ENCODE measurements around the gene UTF1. TPM values are rescaled to one million over a fixed set of nuclear protein-coding genes. Genes with fewer than 3 reads are reported as not detected.

UTF1 gene
- total and polyA plus RNA-seq, 2 experiments from 2014 or later = 12.2 to 51.4 TPM

DNA sequence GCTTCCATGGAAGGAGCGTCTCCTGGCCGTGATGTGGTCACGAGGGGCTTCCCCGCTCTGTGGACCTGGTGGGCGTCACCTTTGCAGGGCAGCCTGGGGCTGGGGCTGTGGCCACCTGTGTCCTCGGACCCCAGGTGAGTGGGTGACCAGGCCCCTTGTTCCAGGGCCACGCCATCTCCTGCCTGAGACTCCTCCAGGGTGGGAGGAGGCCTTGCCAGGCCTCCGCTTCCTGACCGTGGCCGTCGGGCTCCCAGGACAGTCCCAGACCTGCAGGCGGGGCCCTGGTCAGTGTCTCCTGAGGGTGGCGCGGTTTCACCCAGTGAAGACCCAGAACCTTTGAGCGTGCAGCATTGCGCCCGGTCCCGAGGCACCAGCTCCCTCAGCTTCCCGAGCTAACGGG lies 20.4 kb upstream of the UTF1 start:
- Histone ChIP-seq H3K4me2 (no peak overlapping the region), H3K79me2 (replicated peaks; ENCODE audit: insufficient read depth) (no peaks in the 10 kb centered on the region), H4K20me1 (replicated peaks; ENCODE audit: insufficient read depth) (no peaks in the 10 kb centered on the region), H3F3A (replicated peaks; ENCODE audit: low read depth) (0 out of 2 replicates have a peak, but pooled peaks cover 3% of the 10 kb centered on the region), H3K27ac (ENCODE audit: low read depth) (no peak overlapping the region), H3K36me3 (ENCODE audit: insufficient read depth) (no peaks in the 10 kb centered on the region), H3K4me1 (ENCODE audit: insufficient read depth) (no peaks in the 10 kb centered on the region), H3K9me2 (ENCODE audit: insufficient read depth) (peaks cover 4% of the 10 kb centered on the region; the same call in 1 of the 2 replicates), H3K27me3 (ENCODE audit: insufficient read depth) (no peaks in the 10 kb centered on the region), H3K4me3 (no peak overlapping the region), H2AFZ (no peak overlapping the region)
- DNase-seq (ENCODE audit: low spot score) (no peak), ATAC-seq (no peak)
- Mint-ChIP-seq H3K9me3 (no peaks in the 10 kb centered on the region; the same call in 2 of the 3 replicates), H3K36me3 (ENCODE audit: low read depth) (peaks cover 3% of the 10 kb centered on the region; the same call in 1 of the 3 replicates), H3K27me3 (ENCODE audit: insufficient read depth, low read depth, poor library complexity) (no peaks in the 10 kb centered on the region), H3K4me3 (no peak overlapping the region), H3K27ac (no peak overlapping the region), H3K4me1 (no peaks in the 10 kb centered on the region)
- TF ChIP-seq ZNF331 (CRISPR knock-in tag; IDR thresholded peaks at IDR 0.05; ENCODE audit: low read depth) (no peak), NANOG (IDR thresholded peaks at IDR 0.05; ENCODE audit: borderline replicate concordance) (no peak), STAT1 (IDR thresholded peaks at IDR 0.05; ENCODE audit: unreplicated experiment) (no peak), EZH2phosphoT487 (IDR thresholded peaks at IDR 0.05; ENCODE audit: unreplicated experiment) (no peak), CREB1 (CRISPR knock-in tag; IDR thresholded peaks at IDR 0.05; ENCODE audit: low read depth) (no peak), JUNB (IDR thresholded peaks at IDR 0.05; ENCODE audit: unreplicated experiment) (no peak), CTCF (conservative IDR thresholded peaks at IDR 0.05; ENCODE audit: low read depth in 2 of 2) (no peak), ZNF114 (CRISPR knock-in tag; IDR thresholded peaks at IDR 0.05) (no peak)
- TF ChIP-seq, protein P1, sequence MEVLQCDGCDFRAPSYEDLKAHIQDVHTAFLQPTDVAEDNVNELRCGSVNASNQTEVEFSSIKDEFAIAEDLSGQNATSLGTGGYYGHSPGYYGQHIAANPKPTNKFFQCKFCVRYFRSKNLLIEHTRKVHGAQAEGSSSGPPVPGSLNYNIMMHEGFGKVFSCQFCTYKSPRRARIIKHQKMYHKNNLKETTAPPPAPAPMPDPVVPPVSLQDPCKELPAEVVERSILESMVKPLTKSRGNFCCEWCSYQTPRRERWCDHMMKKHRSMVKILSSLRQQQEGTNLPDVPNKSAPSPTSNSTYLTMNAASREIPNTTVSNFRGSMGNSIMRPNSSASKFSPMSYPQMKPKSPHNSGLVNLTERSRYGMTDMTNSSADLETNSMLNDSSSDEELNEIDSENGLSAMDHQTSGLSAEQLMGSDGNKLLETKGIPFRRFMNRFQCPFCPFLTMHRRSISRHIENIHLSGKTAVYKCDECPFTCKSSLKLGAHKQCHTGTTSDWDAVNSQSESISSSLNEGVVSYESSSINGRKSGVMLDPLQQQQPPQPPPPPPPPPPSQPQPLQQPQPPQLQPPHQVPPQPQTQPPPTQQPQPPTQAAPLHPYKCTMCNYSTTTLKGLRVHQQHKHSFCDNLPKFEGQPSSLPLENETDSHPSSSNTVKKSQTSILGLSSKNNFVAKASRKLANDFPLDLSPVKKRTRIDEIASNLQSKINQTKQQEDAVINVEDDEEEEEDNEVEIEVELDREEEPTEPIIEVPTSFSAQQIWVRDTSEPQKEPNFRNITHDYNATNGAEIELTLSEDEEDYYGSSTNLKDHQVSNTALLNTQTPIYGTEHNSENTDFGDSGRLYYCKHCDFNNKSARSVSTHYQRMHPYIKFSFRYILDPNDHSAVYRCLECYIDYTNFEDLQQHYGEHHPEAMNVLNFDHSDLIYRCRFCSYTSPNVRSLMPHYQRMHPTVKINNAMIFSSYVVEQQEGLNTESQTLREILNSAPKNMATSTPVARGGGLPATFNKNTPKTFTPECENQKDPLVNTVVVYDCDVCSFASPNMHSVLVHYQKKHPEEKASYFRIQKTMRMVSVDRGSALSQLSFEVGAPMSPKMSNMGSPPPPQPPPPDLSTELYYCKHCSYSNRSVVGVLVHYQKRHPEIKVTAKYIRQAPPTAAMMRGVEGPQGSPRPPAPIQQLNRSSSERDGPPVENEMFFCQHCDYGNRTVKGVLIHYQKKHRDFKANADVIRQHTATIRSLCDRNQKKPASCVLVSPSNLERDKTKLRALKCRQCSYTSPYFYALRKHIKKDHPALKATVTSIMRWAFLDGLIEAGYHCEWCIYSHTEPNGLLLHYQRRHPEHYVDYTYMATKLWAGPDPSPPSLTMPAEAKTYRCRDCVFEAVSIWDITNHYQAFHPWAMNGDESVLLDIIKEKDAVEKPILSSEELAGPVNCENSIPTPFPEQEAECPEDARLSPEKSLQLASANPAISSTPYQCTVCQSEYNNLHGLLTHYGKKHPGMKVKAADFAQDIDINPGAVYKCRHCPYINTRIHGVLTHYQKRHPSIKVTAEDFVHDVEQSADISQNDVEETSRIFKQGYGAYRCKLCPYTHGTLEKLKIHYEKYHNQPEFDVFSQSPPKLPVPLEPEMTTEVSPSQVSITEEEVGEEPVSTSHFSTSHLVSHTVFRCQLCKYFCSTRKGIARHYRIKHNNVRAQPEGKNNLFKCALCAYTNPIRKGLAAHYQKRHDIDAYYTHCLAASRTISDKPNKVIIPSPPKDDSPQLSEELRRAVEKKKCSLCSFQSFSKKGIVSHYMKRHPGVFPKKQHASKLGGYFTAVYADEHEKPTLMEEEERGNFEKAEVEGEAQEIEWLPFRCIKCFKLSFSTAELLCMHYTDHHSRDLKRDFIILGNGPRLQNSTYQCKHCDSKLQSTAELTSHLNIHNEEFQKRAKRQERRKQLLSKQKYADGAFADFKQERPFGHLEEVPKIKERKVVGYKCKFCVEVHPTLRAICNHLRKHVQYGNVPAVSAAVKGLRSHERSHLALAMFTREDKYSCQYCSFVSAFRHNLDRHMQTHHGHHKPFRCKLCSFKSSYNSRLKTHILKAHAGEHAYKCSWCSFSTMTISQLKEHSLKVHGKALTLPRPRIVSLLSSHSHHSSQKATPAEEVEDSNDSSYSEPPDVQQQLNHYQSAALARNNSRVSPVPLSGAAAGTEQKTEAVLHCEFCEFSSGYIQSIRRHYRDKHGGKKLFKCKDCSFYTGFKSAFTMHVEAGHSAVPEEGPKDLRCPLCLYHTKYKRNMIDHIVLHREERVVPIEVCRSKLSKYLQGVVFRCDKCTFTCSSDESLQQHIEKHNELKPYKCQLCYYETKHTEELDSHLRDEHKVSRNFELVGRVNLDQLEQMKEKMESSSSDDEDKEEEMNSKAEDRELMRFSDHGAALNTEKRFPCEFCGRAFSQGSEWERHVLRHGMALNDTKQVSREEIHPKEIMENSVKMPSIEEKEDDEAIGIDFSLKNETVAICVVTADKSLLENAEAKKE (CRISPR knock-in tag; IDR thresholded peaks at IDR 0.05) = no peak
- TF ChIP-seq, protein P2, sequence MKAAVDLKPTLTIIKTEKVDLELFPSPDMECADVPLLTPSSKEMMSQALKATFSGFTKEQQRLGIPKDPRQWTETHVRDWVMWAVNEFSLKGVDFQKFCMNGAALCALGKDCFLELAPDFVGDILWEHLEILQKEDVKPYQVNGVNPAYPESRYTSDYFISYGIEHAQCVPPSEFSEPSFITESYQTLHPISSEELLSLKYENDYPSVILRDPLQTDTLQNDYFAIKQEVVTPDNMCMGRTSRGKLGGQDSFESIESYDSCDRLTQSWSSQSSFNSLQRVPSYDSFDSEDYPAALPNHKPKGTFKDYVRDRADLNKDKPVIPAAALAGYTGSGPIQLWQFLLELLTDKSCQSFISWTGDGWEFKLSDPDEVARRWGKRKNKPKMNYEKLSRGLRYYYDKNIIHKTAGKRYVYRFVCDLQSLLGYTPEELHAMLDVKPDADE (IDR thresholded peaks at IDR 0.05) = no peak
- TF ChIP-seq, protein P3, sequence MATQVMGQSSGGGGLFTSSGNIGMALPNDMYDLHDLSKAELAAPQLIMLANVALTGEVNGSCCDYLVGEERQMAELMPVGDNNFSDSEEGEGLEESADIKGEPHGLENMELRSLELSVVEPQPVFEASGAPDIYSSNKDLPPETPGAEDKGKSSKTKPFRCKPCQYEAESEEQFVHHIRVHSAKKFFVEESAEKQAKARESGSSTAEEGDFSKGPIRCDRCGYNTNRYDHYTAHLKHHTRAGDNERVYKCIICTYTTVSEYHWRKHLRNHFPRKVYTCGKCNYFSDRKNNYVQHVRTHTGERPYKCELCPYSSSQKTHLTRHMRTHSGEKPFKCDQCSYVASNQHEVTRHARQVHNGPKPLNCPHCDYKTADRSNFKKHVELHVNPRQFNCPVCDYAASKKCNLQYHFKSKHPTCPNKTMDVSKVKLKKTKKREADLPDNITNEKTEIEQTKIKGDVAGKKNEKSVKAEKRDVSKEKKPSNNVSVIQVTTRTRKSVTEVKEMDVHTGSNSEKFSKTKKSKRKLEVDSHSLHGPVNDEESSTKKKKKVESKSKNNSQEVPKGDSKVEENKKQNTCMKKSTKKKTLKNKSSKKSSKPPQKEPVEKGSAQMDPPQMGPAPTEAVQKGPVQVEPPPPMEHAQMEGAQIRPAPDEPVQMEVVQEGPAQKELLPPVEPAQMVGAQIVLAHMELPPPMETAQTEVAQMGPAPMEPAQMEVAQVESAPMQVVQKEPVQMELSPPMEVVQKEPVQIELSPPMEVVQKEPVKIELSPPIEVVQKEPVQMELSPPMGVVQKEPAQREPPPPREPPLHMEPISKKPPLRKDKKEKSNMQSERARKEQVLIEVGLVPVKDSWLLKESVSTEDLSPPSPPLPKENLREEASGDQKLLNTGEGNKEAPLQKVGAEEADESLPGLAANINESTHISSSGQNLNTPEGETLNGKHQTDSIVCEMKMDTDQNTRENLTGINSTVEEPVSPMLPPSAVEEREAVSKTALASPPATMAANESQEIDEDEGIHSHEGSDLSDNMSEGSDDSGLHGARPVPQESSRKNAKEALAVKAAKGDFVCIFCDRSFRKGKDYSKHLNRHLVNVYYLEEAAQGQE (IDR thresholded peaks at IDR 0.05; ENCODE audit: unreplicated experiment) = no peak

Data from GM23338 (cell line).